Measurements from ENCODE around the gene CARM1. TPM values are rescaled to one million over a fixed set of nuclear protein-coding genes. Genes with fewer than 3 reads are reported as not detected.

CARM1 gene
- total RNA-seq: 35.6 and 38.9 TPM in 2 replicates

DNA sequence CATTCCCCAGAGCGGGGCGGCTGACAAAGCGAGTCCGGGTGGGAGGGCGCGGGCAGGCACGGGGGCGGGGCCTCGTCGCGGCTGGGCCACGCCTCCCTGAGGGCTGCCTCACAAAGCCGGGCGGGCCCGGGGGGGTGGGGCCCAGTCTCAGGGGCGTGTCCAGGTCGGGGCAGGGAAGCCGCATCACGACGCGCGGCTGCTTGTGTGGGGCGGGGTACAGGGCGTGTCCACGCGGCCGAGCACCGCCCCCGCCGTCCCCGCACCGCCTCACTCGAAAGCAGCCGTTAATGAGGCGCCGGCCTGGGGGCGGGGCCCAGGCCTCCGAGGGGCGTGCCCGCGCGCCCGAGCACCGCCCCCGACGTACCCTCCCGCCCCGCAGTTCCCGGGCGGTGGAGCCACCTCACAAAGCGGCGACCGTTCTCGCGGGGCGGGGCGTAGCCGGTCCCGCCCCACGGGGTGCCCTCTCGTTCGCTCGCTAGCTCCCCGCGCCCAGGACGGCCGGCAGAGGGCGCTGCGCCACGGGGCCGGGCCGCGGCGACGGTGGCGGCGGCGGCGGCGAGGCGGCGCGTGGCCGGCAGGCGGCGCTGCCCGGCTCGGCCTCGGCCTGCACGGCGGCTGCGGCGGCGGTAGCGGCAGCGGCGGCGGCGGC, at the start of gene CARM1:
TSS of gene CARM1 (plus strand) at position 599 of the 649 bp plus-strand sequence. CDS start 150 bp downstream, outside the sequence.

DNA sequence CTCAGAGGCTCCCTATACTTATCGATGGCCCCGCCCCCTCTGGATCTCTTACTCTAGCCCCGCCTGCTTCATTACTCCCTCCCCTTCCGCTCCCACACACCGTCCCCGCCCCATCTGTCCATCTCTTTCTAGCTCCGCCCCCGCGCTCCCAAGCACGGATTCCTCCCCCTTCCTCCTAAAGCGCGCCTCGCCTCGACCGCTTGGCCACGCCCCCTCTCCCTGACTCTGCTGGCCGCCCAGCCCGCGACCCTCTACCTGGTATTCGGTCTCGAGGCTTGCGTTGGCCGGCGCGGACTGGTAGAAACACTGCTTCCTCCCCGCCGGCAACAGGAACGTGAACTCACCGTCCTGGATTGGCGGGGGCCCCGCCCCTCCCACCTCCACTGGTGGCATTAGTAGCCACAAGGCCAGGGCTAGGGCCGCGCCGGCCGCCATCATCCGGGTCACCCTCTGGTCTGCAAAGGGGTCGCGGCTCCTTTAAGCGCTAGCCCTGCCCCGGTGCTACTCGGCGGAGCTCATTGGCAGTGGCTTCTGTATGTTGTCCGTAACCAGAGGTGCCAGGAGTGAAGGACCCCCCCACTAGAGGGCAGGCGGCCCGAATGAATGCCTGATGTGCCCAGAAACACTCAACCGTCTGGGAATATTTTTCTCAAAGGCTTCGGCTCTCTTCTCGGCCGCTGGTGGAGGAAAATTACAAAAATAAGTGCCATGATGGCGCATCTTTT, 35.4 kb upstream of the CARM1 start, which contains the start of gene TMED1:
TSS of gene TMED1 (minus strand) at position 459 of the 725 bp plus-strand sequence. CDS start at position 438, 21 bp downstream.

DNA sequence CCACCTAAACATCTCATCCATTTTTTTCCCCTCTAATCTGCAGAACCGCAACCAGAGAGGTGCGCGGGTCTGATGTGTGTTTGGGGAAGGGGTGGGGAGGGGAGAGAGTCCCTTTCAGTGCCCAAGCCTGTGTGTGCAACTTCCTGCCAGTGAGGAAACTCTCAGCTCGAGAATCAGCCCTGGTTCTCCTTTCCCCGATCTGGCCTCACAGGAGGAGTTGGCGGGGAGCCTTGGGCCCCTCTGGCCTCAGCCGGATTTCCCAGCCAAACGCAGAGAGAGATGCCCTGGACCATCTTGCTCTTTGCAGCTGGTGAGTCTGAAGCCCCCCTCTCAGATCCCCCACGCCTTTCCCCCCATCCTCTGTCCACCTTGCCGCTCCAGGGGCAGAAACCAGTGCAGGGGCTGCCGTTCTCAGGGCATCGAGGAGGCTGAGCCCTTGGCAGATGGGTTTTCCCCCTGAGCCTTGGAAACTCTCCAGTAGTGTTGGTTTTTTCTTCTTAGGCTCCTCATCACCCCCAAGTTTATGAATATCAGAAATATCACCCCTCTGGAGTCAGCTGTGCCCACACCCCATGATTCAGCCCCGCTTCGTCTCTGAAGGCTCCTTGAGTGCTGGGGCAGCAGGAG, 23.0 kb upstream of the CARM1 start, which contains the start of gene C19orf38:
TSS of gene C19orf38 (plus strand) at position 186 of the 627 bp plus-strand sequence. CDS start at position 280, 94 bp downstream.

DNA sequence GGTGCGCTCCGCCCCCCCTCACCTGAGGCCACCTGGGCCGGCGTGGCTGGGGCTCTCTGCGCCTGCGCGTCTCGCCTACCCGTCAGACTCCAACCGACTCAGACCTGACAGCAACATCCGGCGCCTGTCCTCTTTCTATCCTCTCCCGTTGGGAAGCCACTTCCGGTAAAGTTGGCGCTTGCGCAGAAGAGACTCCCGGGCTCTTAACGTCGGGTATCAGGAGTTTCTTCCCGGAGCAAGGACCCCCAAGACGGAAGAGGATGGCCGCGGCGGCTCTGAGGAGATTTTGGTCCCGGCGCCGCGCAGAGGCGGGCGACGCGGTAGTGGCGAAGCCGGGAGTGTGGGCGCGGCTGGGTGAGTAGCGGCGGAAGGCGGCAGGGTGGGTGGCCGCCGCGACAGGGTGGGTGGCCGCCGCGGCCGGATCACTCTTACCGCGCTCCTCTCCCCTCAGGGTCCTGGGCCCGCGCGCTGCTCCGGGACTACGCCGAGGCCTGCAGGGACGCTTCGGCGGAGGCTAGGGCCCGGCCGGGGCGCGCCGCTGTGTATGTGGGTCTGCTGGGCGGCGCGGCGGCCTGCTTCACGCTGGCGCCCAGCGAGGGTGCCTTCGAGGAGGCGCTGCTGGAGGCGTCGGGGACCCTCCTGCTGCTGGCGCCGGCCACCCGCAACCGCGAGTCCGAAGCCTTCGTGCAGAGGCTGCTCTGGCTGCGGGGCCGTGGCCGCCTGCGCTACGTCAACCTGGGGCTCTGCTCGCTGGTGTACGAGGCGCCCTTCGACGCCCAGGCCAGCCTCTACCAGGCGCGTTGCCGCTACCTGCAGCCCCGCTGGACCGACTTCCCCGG, 57.4 kb downstream of the CARM1 start, which contains the start of the genes TIMM29 and YIPF2:
TSS of gene TIMM29 (plus strand) at position 249 of the 839 bp plus-strand sequence. CDS start at position 261, 12 bp downstream.
TSS of gene YIPF2 (minus strand) at position 77 of the 839 bp plus-strand sequence. CDS start 229 bp downstream, outside the sequence.

DNA sequence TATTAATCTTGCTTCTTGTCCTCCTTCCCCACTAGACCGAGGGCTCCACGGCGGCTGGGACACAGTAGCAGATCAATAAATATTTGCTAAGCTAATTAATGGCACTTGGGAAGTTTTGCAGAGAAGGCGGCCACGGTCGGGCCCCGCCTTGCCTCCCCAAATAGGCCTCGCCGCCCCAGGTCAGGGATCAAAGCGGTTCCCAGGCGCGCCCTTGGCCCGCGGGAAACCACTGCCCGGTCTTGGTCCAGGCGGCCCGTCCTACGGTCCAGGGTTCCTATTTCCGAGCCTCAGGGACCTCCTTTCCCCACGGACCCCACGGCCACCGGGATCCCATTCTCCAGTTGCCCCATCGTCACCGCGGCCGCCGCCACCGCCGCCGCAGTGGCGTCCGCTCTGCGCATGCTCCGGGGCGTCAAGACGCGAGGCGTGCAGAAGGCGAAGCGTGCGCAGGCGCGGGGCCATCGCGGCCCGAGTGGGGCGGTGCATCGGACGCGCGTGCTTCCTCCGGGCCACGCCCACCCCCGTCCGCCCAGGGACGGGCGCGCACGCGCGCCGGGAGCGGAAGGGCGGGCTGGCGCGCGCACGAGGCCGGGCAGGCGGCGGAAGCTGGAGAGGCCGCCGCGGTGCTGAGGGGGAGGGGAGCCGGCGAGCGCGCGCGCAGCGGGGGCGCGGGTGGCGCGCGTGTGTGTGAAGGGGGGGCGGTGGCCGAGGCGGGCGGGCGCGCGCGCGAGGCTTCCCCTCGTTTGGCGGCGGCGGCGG, 89.1 kb downstream of the CARM1 start, which contains the start of gene SMARCA4:
TSS of gene SMARCA4 (plus strand) at position 717 of the 759 bp plus-strand sequence. CDS start 23,122 bp downstream, outside the sequence.

Other genes with a start within 250 kb of the CARM1 start
- 33.4 and 36.1 TPM in 2 replicates for gene SLC44A2, start 246.0 kb upstream of the CARM1 start, total RNA-seq
- 67.3 and 73.1 TPM in 2 replicates for gene ILF3, start 217.2 kb upstream of the CARM1 start, total RNA-seq
- gene QTRT1, start 170.1 kb upstream of the CARM1 start, total RNA-seq: 20.8 and 27.6 TPM in 2 replicates
- gene DNM2, start 153.5 kb upstream of the CARM1 start, total RNA-seq: 57.1 and 70.9 TPM in 2 replicates
- gene TMED1, start 35.3 kb upstream of the CARM1 start, total RNA-seq: 37.4 and 47.1 TPM in 2 replicates
- 0.69 and 0.78 TPM in 2 replicates for gene C19orf38, start 23.1 kb upstream of the CARM1 start, total RNA-seq
- 57.0 and 63.0 TPM in 2 replicates for gene YIPF2, start 57.1 kb downstream of the CARM1 start, total RNA-seq
- gene TIMM29, start 57.3 kb downstream of the CARM1 start, total RNA-seq: 27.0 and 31.1 TPM in 2 replicates
- gene SMARCA4, start 89.5 kb downstream of the CARM1 start, total RNA-seq: 55.4 and 64.5 TPM in 2 replicates
- gene LDLR, start 217.9 kb downstream of the CARM1 start, total RNA-seq: 131 and 134 TPM in 2 replicates